ENCODE measurements around the gene GLOD5.

Gene GLOD5

DNA sequence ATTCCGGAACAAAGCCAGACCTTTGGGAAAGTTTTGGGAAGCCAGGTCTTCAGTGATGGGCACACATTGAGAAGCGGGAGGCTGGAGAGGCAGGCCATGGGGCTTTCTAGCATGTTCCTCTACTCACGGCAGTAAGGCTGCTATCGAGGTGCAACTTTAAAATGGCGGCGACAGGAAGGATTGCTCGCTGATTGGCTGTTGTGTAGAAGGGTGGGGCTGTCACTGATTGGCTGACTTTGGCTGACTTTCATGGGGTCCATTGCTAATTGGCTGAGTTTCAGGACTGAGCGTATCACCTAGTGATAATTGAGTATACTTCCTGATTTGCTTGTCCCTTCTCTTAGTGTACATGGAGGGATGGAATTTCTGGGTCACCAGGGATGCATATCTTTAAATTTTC lies 19.7 kb upstream of the GLOD5 start:
- TF ChIP-seq, protein P1, sequence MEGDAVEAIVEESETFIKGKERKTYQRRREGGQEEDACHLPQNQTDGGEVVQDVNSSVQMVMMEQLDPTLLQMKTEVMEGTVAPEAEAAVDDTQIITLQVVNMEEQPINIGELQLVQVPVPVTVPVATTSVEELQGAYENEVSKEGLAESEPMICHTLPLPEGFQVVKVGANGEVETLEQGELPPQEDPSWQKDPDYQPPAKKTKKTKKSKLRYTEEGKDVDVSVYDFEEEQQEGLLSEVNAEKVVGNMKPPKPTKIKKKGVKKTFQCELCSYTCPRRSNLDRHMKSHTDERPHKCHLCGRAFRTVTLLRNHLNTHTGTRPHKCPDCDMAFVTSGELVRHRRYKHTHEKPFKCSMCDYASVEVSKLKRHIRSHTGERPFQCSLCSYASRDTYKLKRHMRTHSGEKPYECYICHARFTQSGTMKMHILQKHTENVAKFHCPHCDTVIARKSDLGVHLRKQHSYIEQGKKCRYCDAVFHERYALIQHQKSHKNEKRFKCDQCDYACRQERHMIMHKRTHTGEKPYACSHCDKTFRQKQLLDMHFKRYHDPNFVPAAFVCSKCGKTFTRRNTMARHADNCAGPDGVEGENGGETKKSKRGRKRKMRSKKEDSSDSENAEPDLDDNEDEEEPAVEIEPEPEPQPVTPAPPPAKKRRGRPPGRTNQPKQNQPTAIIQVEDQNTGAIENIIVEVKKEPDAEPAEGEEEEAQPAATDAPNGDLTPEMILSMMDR (IDR thresholded peaks at IDR 0.05) = no peak
- no peaks in the 10 kb centered on the region for H3K9me3 ChIP-seq
- H3K4me1 ChIP-seq (ENCODE audit: control insufficient read depth in 1 of 2, insufficient read depth in 1 of 2, low read depth in 1 of 2, low read length in 1 of 2) = peaks cover 15 to 23% of the 10 kb centered on the region in 2 experiments
- no peak overlapping the region for H3K27ac ChIP-seq
- no peak overlapping the region for H3K4me3 ChIP-seq (ENCODE audit: low read depth in 1 of 2, low read length in 1 of 2)
- no peaks in the 10 kb centered on the region for H3K36me3 ChIP-seq
- no peaks in the 10 kb centered on the region for H3K27me3 ChIP-seq

DNA sequence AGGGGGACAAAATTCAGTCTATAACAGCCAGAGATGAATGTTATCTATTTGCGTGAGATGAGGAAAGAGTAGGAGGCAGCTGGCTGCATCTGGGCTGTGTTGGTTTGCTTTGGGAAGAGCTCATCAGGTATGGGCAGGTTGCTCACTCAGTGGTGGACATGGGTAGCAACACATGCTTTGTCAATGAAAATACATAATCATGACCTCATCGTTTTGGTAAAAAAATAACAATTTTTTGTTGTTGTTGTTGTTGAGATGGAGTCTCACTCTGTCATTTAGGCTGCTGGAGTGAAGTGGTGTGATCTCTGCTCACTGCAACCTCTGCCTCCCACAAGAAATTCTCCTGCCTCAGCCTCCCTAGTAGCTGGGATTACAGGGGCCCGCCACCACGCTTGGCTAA lies 16.3 kb upstream of the GLOD5 start:
- TF ChIP-seq, protein P1 (IDR thresholded peaks at IDR 0.05) = no peak
- Histone ChIP-seq H3K27ac (no peak overlapping the region), H3K4me3 (ENCODE audit: low read depth in 1 of 2, low read length in 1 of 2) (no peak overlapping the region), H3K36me3 (no peaks in the 10 kb centered on the region), H3K27me3 (no peaks in the 10 kb centered on the region), H3K9me3 (no peaks in the 10 kb centered on the region), H3K4me1 (ENCODE audit: control insufficient read depth in 1 of 2, insufficient read depth in 1 of 2, low read depth in 1 of 2, low read length in 1 of 2) (peaks cover 9 to 14% of the 10 kb centered on the region in 2 experiments)

DNA sequence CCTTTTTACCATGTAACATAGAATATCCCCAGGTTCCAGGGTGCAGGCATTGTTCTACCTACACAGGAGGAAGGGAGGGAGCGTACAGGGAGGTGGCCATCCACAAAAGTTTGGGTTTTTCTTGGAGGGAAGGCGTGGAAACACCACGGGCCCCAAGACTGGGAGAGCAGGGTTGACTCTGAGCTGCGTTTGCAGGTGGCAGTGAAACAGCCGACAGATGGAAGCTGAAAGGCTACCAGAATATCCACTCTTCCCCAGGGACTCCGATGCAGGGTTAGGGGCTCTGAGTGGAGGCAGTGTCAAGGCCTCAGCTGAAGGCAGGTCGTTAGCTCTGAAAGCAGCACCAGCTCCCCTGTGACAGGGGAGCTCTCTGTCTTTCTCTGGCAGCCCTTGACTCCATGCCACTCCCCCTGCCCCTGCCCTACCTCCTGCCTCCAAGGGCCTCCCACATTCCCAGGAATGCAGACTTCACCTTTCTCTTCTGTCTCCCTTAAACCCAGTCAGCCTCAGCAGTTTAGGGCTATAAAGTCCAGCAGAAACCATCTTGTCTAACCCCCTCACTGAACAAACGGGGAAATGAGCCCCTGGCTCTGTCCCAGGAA lies 14.0 kb upstream of the GLOD5 start:
- H3K9me3 ChIP-seq = no peaks in the 10 kb centered on the region
- no peaks in the 10 kb centered on the region for H3K27me3 ChIP-seq
- H3K4me1 ChIP-seq (ENCODE audit: control insufficient read depth in 1 of 2, insufficient read depth in 1 of 2, low read depth in 1 of 2, low read length in 1 of 2) = peaks cover 9 to 14% of the 10 kb centered on the region in 2 experiments
- H3K36me3 ChIP-seq = no peaks in the 10 kb centered on the region
- H3K27ac ChIP-seq = no peak overlapping the region
- no peak overlapping the region for H3K4me3 ChIP-seq (ENCODE audit: low read depth in 1 of 2, low read length in 1 of 2)
- TF ChIP-seq, protein P1 (IDR thresholded peaks at IDR 0.05) = no peak

DNA sequence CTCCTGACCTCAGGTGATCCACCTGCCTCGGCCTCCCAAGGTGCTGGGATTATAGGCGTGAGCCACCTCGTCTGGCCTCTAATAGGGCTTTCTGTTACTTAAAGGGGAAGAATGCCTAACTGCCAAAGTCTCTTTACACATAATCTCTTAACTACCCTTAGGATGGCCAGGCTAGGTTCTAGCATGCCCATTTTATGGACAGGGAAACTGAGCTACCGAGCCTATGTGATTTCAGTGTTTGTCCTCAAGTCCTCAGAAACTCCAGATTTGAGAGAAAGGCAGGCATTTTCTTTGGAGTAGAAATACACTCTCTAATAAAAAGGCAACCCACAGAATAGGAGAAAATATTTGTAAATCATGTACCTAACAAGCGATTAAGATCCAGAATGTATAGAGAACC lies 12.4 kb upstream of the GLOD5 start:
- Histone ChIP-seq H3K9me3 (no peaks in the 10 kb centered on the region), H3K36me3 (no peaks in the 10 kb centered on the region), H3K27ac (no peak overlapping the region), H3K27me3 (no peaks in the 10 kb centered on the region), H3K4me1 (ENCODE audit: control insufficient read depth in 1 of 2, insufficient read depth in 1 of 2, low read depth in 1 of 2, low read length in 1 of 2) (peaks cover 9 to 14% of the 10 kb centered on the region in 2 experiments), H3K4me3 (ENCODE audit: low read depth in 1 of 2, low read length in 1 of 2) (no peak overlapping the region)
- TF ChIP-seq, protein P1 (IDR thresholded peaks at IDR 0.05) = no peak

DNA sequence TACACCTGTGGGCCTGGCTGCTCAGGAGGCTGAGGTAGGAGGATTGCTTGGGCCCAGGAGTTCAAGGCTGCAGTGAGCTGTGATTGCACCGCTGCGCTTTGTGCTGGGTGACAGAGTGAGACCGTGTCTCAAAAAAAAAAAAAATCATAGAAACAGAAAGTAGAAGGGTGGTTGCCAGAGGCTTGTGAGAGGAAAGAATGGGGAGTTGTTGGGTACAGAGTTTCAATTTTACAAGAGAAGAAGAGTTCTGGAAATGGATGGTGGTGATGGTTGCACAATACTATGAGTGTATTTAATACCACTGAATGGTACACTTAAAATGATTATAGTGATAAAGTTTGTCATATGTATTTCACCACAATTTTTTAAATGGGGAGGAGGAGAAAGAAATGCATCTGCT lies 10.2 kb upstream of the GLOD5 start:
- H3K27ac ChIP-seq = no peak overlapping the region
- TF ChIP-seq, protein P1 (IDR thresholded peaks at IDR 0.05) = no peak
- no peaks in the 10 kb centered on the region for H3K9me3 ChIP-seq
- H3K36me3 ChIP-seq = no peaks in the 10 kb centered on the region
- no peak overlapping the region for H3K4me3 ChIP-seq (ENCODE audit: low read depth in 1 of 2, low read length in 1 of 2)
- H3K4me1 ChIP-seq (ENCODE audit: control insufficient read depth in 1 of 2, insufficient read depth in 1 of 2, low read depth in 1 of 2, low read length in 1 of 2) = peaks cover 4% of the 10 kb centered on the region in 2 experiments
- H3K27me3 ChIP-seq = no peaks in the 10 kb centered on the region
